Ishikawa (cell line): ENCODE data around the gene ICOSLG.

Source experiments
- CEBPB ChIP-seq: IDR thresholded peaks from 2 replicates; pipeline ENCODE4 v1.6.1; 2012
- EP300 ChIP-seq: IDR thresholded peaks from 2 replicates; pipeline ENCODE4 v1.6.1; 2012; ENCODE audit warnings: borderline replicate concordance
- FOXM1 ChIP-seq: IDR thresholded peaks from 2 replicates; pipeline ENCODE4 v1.6.1; 2012; ENCODE audit warnings: low read depth, borderline replicate concordance
- TAF1 ChIP-seq: IDR thresholded peaks from 2 replicates; pipeline ENCODE4 v1.6.1; 2012; ENCODE audit warnings: low read depth, mild to moderate bottlenecking
- TCF12 ChIP-seq: IDR thresholded peaks from 2 replicates; pipeline ENCODE4 v1.6.1; 2012; ENCODE audit warnings: low read depth
- TEAD4 ChIP-seq: IDR thresholded peaks from 2 replicates; pipeline ENCODE4 v1.6.1; 2012
- YY1 ChIP-seq: IDR thresholded peaks from 2 replicates; pipeline ENCODE4 v1.6.1; 2012; ENCODE audit warnings: low read depth
- TF ChIP-seq, protein P1 (sequence below): IDR thresholded peaks from 2 replicates; pipeline ENCODE4 v1.6.1; 2012
- TF ChIP-seq, protein P2 (sequence below): IDR thresholded peaks from 2 replicates; pipeline ENCODE4 v1.6.1; 2012; ENCODE audit warnings: low read depth, mild to moderate bottlenecking
- TF ChIP-seq, protein P3 (sequence below): IDR thresholded peaks from 2 replicates; pipeline ENCODE4 v1.6.1; 2012

DNA sequence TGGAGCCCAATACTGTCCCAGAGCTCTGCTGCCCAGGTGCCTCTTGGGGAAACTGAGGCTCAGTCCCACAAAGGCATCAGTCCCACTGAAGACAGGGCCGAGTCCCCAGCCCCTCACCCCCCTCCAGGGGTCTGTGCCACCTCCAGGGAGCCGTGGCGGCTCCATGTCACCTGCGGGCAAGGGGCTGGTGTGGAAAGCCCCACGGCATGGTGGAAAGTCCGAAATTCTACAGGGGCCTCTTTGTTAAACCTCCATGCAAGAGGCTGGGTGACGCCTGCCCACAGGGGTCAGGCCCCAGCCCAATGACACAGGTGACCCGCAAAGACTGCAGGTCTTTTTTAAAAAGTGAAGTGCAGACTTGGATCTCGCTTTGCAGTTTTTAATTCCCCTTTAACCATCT, 41.6 kb upstream of the ICOSLG start:
- TF ChIP-seq YY1, result no peak
- TF ChIP-seq TEAD4, result no peak
- TF ChIP-seq, protein P1, sequence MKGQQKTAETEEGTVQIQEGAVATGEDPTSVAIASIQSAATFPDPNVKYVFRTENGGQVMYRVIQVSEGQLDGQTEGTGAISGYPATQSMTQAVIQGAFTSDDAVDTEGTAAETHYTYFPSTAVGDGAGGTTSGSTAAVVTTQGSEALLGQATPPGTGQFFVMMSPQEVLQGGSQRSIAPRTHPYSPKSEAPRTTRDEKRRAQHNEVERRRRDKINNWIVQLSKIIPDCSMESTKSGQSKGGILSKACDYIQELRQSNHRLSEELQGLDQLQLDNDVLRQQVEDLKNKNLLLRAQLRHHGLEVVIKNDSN, result no peak
- no peak for TF ChIP-seq FOXM1
- TF ChIP-seq, protein P2, sequence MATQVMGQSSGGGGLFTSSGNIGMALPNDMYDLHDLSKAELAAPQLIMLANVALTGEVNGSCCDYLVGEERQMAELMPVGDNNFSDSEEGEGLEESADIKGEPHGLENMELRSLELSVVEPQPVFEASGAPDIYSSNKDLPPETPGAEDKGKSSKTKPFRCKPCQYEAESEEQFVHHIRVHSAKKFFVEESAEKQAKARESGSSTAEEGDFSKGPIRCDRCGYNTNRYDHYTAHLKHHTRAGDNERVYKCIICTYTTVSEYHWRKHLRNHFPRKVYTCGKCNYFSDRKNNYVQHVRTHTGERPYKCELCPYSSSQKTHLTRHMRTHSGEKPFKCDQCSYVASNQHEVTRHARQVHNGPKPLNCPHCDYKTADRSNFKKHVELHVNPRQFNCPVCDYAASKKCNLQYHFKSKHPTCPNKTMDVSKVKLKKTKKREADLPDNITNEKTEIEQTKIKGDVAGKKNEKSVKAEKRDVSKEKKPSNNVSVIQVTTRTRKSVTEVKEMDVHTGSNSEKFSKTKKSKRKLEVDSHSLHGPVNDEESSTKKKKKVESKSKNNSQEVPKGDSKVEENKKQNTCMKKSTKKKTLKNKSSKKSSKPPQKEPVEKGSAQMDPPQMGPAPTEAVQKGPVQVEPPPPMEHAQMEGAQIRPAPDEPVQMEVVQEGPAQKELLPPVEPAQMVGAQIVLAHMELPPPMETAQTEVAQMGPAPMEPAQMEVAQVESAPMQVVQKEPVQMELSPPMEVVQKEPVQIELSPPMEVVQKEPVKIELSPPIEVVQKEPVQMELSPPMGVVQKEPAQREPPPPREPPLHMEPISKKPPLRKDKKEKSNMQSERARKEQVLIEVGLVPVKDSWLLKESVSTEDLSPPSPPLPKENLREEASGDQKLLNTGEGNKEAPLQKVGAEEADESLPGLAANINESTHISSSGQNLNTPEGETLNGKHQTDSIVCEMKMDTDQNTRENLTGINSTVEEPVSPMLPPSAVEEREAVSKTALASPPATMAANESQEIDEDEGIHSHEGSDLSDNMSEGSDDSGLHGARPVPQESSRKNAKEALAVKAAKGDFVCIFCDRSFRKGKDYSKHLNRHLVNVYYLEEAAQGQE, result no peak
- TF ChIP-seq, protein P3, sequence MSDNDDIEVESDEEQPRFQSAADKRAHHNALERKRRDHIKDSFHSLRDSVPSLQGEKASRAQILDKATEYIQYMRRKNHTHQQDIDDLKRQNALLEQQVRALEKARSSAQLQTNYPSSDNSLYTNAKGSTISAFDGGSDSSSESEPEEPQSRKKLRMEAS, result no peak
- no peak for TF ChIP-seq CEBPB
- TF ChIP-seq TCF12, result no peak
- TF ChIP-seq EP300, result no peak
- TF ChIP-seq TAF1, result no peak
